Body of pancreas (tissue), 4 donors: ENCODE data around the gene PFKFB1. TPM values are rescaled to one million over a fixed set of nuclear protein-coding genes. Genes with fewer than 3 reads are reported as not detected.

Source experiments
- ATAC-seq: fragments of 150-250 bp; one replicate; pipeline ENCODE4 v1.9.1; 2016
- DNase-seq, 4 donors: peaks; one replicate each; pipeline ENCODE4 v3.0.0-alpha.2; 2019
- H3K27ac ChIP-seq, 4 donors: fragments of 200-600 bp; sonication (generic); 1 replicate in 3 of 4; 2 replicates in 1 of 4; pipeline versions ENCODE4 v1.5.1 to v1.6.1; 2016 to 2019; ENCODE audit warnings: mild to moderate bottlenecking in 1 of 4, mixed read lengths in 1 of 4, moderate library complexity in 1 of 4
- H3K27me3 ChIP-seq, 2 donors: fragments of 200-600 bp; sonication (generic); one replicate each; pipeline ENCODE4 v1.6.0; 2016; ENCODE audit warnings: mild to moderate bottlenecking in 1 of 2
- H3K36me3 ChIP-seq, 2 donors: fragments of 200-600 bp; sonication (generic); replicated peaks in 1 of 2; 2 replicates each; pipeline ENCODE4 v1.5.1; 2016; ENCODE audit warnings: low read depth in 2 of 2; ENCODE audit not compliant: insufficient read depth in 1 of 2
- H3K4me1 ChIP-seq: fragments of 200-600 bp; sonication (generic); one replicate; pipeline ENCODE4 v1.6.0; 2016
- H3K4me3 ChIP-seq, 2 donors: fragments of 200-600 bp; sonication (generic); 1 replicate in 1 of 2; 2 replicates in 1 of 2; pipeline ENCODE4 v1.5.1; 2016 to 2019
- H3K9me3 ChIP-seq, 3 donors: fragments of 200-600 bp; sonication (generic); 1 replicate in 2 of 3; 2 replicates in 1 of 3; pipeline ENCODE4 v1.5.1; 2016
- POLR2A ChIP-seq, 3 donors: fragments of 450-650 bp; IDR thresholded peaks; one replicate each; pipeline ENCODE4 v1.6.1; 2016; ENCODE audit warnings: antibody characterized with exemption in 3 of 3, mild to moderate bottlenecking in 2 of 3
- WGBS, 2 donors: methylation state at CpG; one replicate each; pipeline ENCODE4 v1.1.5; 2017; 5-methylcytosine and 5-hydroxymethylcytosine counted together
- intact Hi-C: fragments of 100-400 bp; cut with DNase I; formaldehyde crosslinking; loops from one replicate; pipeline ENCODE4 v1.15.1; 2023
- total RNA-seq, 2 donors: library from RNA; depleted of rRNA; stranded (reverse); fragments of >200 nt; gene quantifications; one replicate each; pipeline ENCODE4 v1.1.0, GENCODE V29; 2016
- TF ChIP-seq, protein P1 (sequence below), 7 experiments: fragments of 450-650 bp in 4 of 7; fragments of 200-600 bp in 3 of 7; sonication (generic) in 3 of 7; IDR thresholded peaks; one replicate each; pipeline ENCODE4 v1.5.1; 2016 to 2019; ENCODE audit warnings: antibody characterized with exemption in 7 of 7

PFKFB1 gene
- total RNA-seq, 2 donors from 2014 or later = 1.0 to 2.3 TPM

DNA sequence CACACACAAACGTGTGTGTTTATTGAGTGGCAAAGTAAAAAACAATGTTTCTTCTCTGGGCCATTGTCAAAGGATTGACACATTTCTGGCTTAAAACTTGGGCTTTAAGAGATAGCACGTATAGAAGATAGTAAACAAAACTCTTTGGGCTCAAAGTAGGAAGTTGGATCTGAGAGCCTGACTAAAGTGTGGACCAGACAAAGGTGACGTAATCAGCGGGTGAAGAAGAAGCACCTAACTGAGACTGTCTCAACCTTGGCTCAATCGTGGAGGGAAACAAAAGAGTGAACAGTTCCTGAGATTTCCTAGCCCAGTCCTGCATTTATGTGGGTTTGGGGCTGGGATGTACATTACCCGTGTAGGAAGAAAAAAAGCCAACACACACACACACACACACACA, 13.7 kb downstream of the PFKFB1 start:
- no peaks in the 10 kb centered on the region for H3K4me1 ChIP-seq
- no peak overlapping the region for H3K27ac ChIP-seq
- no peaks in the 10 kb centered on the region for H3K36me3 ChIP-seq
- intact Hi-C loops = no loop called here
- H3K4me3 ChIP-seq = no peak overlapping the region
- no peaks in the 10 kb centered on the region for H3K27me3 ChIP-seq
- TF ChIP-seq POLR2A (IDR thresholded peaks at IDR 0.05) = no peak
- TF ChIP-seq, protein P1, sequence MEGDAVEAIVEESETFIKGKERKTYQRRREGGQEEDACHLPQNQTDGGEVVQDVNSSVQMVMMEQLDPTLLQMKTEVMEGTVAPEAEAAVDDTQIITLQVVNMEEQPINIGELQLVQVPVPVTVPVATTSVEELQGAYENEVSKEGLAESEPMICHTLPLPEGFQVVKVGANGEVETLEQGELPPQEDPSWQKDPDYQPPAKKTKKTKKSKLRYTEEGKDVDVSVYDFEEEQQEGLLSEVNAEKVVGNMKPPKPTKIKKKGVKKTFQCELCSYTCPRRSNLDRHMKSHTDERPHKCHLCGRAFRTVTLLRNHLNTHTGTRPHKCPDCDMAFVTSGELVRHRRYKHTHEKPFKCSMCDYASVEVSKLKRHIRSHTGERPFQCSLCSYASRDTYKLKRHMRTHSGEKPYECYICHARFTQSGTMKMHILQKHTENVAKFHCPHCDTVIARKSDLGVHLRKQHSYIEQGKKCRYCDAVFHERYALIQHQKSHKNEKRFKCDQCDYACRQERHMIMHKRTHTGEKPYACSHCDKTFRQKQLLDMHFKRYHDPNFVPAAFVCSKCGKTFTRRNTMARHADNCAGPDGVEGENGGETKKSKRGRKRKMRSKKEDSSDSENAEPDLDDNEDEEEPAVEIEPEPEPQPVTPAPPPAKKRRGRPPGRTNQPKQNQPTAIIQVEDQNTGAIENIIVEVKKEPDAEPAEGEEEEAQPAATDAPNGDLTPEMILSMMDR (IDR thresholded peaks at IDR 0.05) = no peak
- no peaks in the 10 kb centered on the region for H3K9me3 ChIP-seq
- DNase-seq (no peak), ATAC-seq (no peak)
- WGBS, 2 donors = 48 to 63% methylated on average over 5 to 6 of the region's 6 CpGs

DNA sequence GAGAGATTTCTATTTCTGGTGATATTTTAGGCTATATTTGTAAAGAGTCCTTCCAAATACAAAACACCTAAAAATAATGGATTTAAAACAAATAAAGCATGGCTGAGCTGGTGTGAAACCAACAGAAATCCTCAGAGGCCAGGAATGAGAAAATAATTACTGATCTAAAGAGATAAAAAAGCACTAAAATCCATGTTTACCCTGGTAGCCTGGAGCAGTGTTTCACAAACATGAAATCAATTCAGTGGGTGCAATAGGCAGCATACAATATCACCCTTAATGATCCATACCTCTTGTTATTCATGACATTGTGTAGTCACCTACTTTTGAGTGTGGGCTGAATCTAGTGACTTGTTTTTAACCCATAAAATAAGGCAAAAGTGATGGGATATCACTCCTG, 14.6 kb downstream of the PFKFB1 start:
- intact Hi-C loops = no loop called here
- no peaks in the 10 kb centered on the region for H3K4me1 ChIP-seq
- H3K9me3 ChIP-seq = no peaks in the 10 kb centered on the region
- H3K27me3 ChIP-seq = no peaks in the 10 kb centered on the region
- ATAC-seq (no peak), DNase-seq (no peak)
- no peak for TF ChIP-seq POLR2A (IDR thresholded peaks at IDR 0.05)
- TF ChIP-seq, protein P1 (IDR thresholded peaks at IDR 0.05) = no peak
- no peaks in the 10 kb centered on the region for H3K36me3 ChIP-seq
- H3K4me3 ChIP-seq = no peak overlapping the region
- no peak overlapping the region for H3K27ac ChIP-seq

DNA sequence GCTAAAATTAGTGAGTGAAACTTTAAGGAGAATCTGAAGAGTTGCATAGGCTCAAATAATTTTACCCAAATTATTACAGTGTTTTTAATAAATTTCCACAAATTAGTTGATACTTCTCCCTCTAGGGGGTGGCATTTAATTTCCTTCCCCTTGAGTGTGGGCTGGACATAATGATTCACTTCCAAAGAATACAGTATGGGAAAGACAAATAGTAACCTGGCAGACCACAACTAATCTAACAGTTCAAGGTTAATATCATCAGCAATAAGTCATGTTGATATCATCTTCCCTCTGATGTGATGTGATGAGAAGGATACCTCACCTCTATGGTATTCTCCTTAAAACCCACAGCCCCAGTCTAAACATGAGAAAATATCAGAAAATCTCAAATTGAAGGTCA, 15.5 kb downstream of the PFKFB1 start:
- DNase-seq (no peak), ATAC-seq (no peak)
- intact Hi-C loops = no loop called here
- no peak overlapping the region for H3K27ac ChIP-seq
- no peaks in the 10 kb centered on the region for H3K9me3 ChIP-seq
- TF ChIP-seq, protein P1 (IDR thresholded peaks at IDR 0.05) = no peak
- no peak for TF ChIP-seq POLR2A (IDR thresholded peaks at IDR 0.05)
- no peaks in the 10 kb centered on the region for H3K36me3 ChIP-seq
- H3K27me3 ChIP-seq = no peaks in the 10 kb centered on the region
- H3K4me1 ChIP-seq = no peaks in the 10 kb centered on the region
- no peak overlapping the region for H3K4me3 ChIP-seq

DNA sequence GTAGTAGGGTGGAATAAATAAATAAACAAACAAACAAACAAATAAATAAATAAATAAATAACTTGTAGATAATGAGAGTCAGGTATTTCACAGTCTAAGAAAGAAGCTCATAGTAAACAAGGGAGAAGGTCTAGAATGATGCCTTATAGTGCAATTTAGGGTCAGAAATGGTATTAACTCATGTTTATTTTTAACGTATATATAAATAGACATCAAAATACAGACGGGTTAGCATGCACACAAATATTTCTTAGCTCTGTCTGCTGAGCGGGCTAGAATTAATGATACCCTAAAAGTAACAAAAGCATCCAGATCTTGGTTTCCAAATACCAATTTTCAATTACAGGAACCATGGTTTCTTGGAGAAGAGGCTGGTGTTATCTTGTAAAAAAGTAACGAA, 16.6 kb downstream of the PFKFB1 start:
- no peak overlapping the region for H3K4me3 ChIP-seq
- H3K27ac ChIP-seq = no peak overlapping the region
- TF ChIP-seq, protein P1 (IDR thresholded peaks at IDR 0.05) = no peak
- TF ChIP-seq POLR2A (IDR thresholded peaks at IDR 0.05) = no peak
- no peaks in the 10 kb centered on the region for H3K27me3 ChIP-seq
- no peak for DNase-seq
- no peak for ATAC-seq
- no peaks in the 10 kb centered on the region for H3K9me3 ChIP-seq
- intact Hi-C loops = no loop called here
- H3K36me3 ChIP-seq = no peaks in the 10 kb centered on the region
- WGBS, 2 donors = 68 to 76% methylated on average over 4 of the region's 4 CpGs
- no peaks in the 10 kb centered on the region for H3K4me1 ChIP-seq

DNA sequence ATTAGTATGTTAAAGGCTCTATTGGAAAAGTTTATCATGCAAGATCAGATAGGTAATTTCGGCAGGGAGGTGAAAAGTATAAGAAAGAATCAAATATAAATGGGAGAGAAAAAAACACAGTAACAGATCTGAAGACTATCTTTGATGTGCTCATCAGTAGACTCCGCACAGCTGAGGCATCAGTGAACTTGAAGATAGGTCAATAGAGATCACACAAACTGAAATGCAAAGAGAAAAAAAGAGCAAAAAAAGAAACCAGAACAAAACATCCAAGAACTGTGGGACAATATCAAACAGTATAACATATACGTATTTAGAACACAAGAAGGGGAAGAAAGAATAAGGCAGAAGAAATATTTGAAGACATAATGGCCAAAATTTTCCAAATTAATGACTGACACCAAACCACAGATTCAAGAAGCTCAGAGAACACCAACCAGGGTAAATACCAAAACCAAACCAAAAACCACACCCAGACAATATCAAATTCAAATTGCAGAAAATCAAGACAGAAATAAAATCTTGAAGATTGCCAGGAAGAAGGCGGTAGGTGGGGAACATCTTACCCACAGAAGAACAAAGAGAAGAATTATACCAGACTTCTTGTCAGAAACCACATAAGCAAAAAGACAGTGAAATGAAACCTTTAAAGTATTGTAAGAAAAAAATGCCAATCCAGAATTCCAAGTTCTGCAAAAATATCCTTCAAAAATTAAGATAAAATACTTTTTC, 29.1 kb downstream of the PFKFB1 start:
- Histone ChIP-seq H3K36me3 (no peaks in the 10 kb centered on the region), H3K27me3 (no peaks in the 10 kb centered on the region), H3K9me3 (no peaks in the 10 kb centered on the region), H3K27ac (no peak overlapping the region), H3K4me1 (no peaks in the 10 kb centered on the region), H3K4me3 (no peak overlapping the region)
- ATAC-seq (no peak), DNase-seq (no peak)
- 55 to 70% methylated on average over 4 of the region's 4 CpGs for WGBS, 2 donors
- no peak for TF ChIP-seq POLR2A (IDR thresholded peaks at IDR 0.05)
- intact Hi-C loops = no loop called here
